Urinary bladder (tissue), 4 donors: ENCODE results near the gene AMIGO3. TPM values are rescaled to one million over a fixed set of nuclear protein-coding genes. Genes with fewer than 3 reads are reported as not detected.

ENCODE experiments used
- DNase-seq: peaks from one replicate; pipeline ENCODE4 v3.0.0-alpha.2; 2015; ENCODE audit errors: extremely low spot score
- H3K27ac ChIP-seq: one replicate; pipeline ENCODE4 v1.5.1; 2013; ENCODE audit warnings: low read depth, mild to moderate bottlenecking, moderate library complexity
- H3K36me3 ChIP-seq: one replicate; pipeline ENCODE4 v1.6.1; 2013; ENCODE audit warnings: mild to moderate bottlenecking, moderate library complexity; ENCODE audit not compliant: insufficient read depth
- H3K4me1 ChIP-seq: one replicate; pipeline ENCODE4 v1.6.1; 2013; ENCODE audit warnings: mild to moderate bottlenecking, moderate library complexity; ENCODE audit not compliant: insufficient read depth
- H3K4me3 ChIP-seq: one replicate; pipeline ENCODE4 v1.5.1; 2013; ENCODE audit warnings: low read depth, low read length
- WGBS: extraction: QIAGEN DNeasy Blood & Tissue Kit; methylation state at CpG from one replicate; pipeline ENCODE4 v1.1.7; 2013; 5-methylcytosine and 5-hydroxymethylcytosine counted together
- polyA plus RNA-seq: library from polyadenylated mRNA; stranded (reverse); fragments of 200-250 nt; gene quantifications from one replicate; pipeline ENCODE4 v1.2.3, GENCODE V29; 2013
- total RNA-seq: library from RNA; depleted of rRNA; stranded (reverse); fragments of >200 nt; gene quantifications from one replicate; pipeline ENCODE4 v1.2.3, GENCODE V29; 2014
- donor health status: healthy with polysubstance abuse.
- donor health status: healthy.

Gene AMIGO3
- total and polyA plus RNA-seq, 2 donors: 1.1 TPM; not detected in 1

DNA sequence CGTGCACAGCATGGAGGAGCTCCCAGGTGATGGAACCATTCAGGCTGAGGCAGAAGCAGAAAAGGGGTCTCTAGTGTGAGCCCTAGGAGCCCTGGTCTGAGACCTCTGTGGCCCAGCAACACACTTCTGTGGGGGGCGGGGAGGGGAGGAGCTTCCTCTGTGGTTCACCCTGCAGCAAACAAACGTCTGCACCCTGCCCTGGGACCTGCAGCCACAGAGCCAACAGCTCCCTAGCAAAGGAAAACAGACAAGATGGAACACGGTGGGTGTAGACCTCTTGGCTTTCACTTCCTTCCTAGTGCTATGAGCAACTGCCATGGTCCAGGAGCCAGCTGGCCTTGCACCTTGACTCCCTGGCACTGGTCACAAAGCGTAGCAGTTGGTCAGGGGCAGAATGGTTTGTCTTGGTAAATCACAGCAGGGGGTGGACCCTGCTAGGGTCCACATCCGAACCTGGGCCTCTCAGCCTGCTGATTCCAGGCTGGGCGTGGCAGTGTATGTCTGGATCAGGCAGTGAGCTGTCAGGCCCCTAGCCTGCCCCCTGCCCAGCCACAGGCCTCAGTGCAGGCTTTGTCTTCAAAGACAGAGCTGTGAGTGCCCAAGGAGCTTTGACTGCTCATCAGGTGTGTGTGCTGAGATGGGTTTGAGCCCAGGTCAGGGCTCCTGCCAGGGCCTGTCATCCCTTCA, 6.7 kb downstream of the AMIGO3 start:
- Histone ChIP-seq H3K27ac (no peak overlapping the region), H3K36me3 (no peaks in the 10 kb centered on the region), H3K4me1 (no peaks in the 10 kb centered on the region), H3K4me3 (no peak overlapping the region)
- 66% methylated on average over 7 of the region's 7 CpGs for WGBS
- no peak for DNase-seq

GRCh38 chr3:49712166-49712565, 7.3 kb downstream of the AMIGO3 start:
- no peak overlapping the region for H3K27ac ChIP-seq
- no peaks in the 10 kb centered on the region for H3K36me3 ChIP-seq
- no peak overlapping the region for H3K4me3 ChIP-seq
- 88% methylated on average over 11 of the region's 11 CpGs for WGBS
- no peak for DNase-seq
- no peaks in the 10 kb centered on the region for H3K4me1 ChIP-seq

- no peaks in the 10 kb centered on the region for H3K4me1 ChIP-seq
- no peak for DNase-seq
- no peak overlapping the region for H3K27ac ChIP-seq
- 91% methylated on average over 5 of the region's 5 CpGs for WGBS
- H3K4me3 ChIP-seq: no peak overlapping the region
- H3K36me3 ChIP-seq: no peaks in the 10 kb centered on the region
These were observed 8.0 kb downstream of the AMIGO3 start for GRCh38 chr3:49711489-49711888.

DNA sequence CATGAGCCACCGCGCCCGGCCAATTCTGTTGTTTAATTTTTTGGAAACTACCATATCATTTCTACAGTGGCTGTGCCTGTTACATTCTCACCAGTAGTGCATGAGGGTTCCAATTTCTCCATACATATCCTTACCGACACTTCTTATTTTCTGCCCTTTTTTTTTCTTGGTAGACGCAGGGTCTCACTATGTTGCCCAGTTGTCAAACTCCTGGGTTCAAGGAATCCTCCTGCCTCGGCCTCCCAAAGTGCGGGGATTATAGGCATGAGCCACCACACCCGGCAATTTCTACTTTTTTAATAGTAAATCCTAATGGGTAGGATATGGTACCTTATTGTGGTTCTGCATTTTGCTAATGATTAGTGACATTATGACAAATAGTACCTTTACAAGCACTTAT, 9.6 kb downstream of the AMIGO3 start:
- no peak overlapping the region for H3K27ac ChIP-seq
- H3K4me3 ChIP-seq: no peak overlapping the region
- H3K4me1 ChIP-seq: no peaks in the 10 kb centered on the region
- DNase-seq: no peak
- H3K36me3 ChIP-seq: no peaks in the 10 kb centered on the region
- 90% methylated on average over 8 of the region's 8 CpGs for WGBS

GRCh38 chr3:49707113-49707480, 12.4 kb downstream of the AMIGO3 start:
- no peaks in the 10 kb centered on the region for H3K4me1 ChIP-seq
- WGBS: 81% methylated on average over 4 of the region's 4 CpGs
- DNase-seq: no peak
- no peaks in the 10 kb centered on the region for H3K36me3 ChIP-seq
- H3K27ac ChIP-seq: no peak overlapping the region
- no peak overlapping the region for H3K4me3 ChIP-seq

GRCh38 chr3:49706456-49707112, 12.9 kb downstream of the AMIGO3 start:
- no peak overlapping the region for H3K4me3 ChIP-seq
- 88% methylated on average over 9 of the region's 9 CpGs for WGBS
- no peaks in the 10 kb centered on the region for H3K36me3 ChIP-seq
- H3K4me1 ChIP-seq: no peaks in the 10 kb centered on the region
- H3K27ac ChIP-seq: no peak overlapping the region
- no peak for DNase-seq

DNA sequence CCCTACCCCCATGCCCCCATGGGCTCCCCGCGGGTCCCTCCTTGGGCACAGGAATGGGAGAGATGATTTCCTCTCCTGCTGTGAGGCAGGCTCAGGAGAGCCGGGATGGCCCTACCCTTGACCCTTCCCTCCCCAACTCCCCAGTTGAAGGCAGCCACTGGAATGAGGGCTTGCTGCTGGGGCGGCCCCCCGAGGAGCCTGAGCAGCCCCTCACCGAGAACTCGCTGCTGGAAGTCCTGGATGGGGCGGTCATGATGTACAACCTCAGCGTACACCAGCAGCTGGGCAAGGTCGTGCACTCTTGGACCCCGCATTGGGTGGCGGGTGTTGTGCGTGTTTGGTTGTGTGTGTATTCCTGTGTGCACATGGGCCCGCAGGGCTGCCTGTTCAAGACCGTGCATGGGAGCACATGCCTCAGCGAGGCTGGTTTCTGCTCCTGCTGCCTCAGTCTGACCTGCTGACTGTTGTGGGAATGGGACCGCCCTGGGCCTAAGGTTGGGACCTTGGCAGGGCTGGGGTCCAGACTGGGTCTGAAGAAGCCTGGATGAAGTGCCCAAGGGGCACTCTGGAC, 14.0 kb downstream of the AMIGO3 start:
- Histone ChIP-seq H3K4me3 (no peak overlapping the region), H3K4me1 (no peaks in the 10 kb centered on the region), H3K27ac (no peak overlapping the region), H3K36me3 (no peaks in the 10 kb centered on the region)
- WGBS: 95% methylated on average over 17 of the region's 17 CpGs
- DNase-seq: no peak

DNA sequence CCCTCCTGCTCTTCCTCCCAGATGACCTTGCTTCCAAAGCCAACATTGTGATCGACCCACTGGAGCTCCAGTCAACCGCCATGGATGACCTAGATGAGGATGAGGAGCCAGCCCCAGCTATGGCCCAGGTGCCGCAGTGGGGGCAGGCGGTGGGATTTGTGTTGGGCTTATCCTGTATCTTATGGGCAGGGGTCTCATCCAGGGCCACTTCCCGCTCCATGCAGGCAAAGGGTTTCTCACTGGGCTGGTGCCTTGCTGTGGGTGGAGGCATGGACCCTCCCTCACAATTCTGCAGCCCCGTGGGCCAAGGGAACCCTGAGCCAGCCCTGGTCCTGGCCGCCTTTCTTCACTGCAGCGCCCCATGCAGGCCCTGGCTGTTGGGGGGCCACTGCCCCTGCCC, 14.9 kb downstream of the AMIGO3 start:
- Histone ChIP-seq H3K4me3 (no peak overlapping the region), H3K36me3 (no peaks in the 10 kb centered on the region), H3K4me1 (no peaks in the 10 kb centered on the region), H3K27ac (no peak overlapping the region)
- WGBS: 94% methylated on average over 8 of the region's 8 CpGs
- no peak for DNase-seq

GRCh38 chr3:49703956-49704355, 15.5 kb downstream of the AMIGO3 start:
- 91% methylated on average over 7 of the region's 7 CpGs for WGBS
- Histone ChIP-seq H3K27ac (no peak overlapping the region), H3K4me3 (no peak overlapping the region), H3K36me3 (no peaks in the 10 kb centered on the region), H3K4me1 (no peaks in the 10 kb centered on the region)
- no peak for DNase-seq

GRCh38 chr3:49703443-49703927, 16.0 kb downstream of the AMIGO3 start:
- Histone ChIP-seq H3K27ac (no peak overlapping the region), H3K36me3 (no peaks in the 10 kb centered on the region), H3K4me3 (no peak overlapping the region), H3K4me1 (no peaks in the 10 kb centered on the region)
- no peak for DNase-seq
- 57% methylated on average over 14 of the region's 14 CpGs for WGBS

- H3K36me3 ChIP-seq: no peaks in the 10 kb centered on the region
- H3K27ac ChIP-seq: no peak overlapping the region
- H3K4me1 ChIP-seq: no peaks in the 10 kb centered on the region
- DNase-seq: no peak
- H3K4me3 ChIP-seq: no peak overlapping the region
- WGBS: 95% methylated on average over 11 of the region's 11 CpGs
These were observed 16.8 kb downstream of the AMIGO3 start for GRCh38 chr3:49702672-49703071.

DNA sequence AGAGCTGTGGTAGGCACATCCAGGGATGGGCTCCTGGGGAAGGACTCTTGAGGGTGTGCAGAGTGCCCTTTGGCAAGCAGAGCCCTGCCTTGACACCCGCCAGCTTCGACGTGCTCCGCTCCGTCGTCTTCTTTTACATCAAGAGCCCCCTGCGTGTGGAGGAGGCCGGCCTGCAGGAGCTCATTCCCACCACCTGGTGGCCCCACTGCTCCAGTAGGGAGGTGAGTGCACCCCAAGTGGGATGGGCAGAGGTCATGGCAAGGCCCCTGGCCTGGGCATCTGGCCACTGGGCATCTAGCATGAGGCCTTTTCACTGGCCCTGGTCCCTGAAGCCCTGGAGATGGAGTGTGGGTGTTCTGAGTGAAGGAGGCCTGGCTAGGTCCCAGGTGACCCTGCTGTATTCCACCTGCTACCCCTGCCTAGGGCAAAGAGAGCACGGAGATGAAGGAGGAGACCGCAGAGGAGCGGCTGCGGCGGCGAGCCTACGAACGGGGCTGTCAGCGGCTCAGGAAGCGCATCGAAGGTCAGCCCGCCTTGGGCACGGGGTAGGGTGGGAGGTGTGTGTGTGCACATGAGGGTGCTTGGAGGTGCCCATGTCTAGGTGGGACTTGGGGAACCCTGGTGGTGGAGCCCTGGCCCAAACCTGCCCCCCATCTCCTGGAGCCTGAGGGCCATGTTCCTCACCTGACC, 18.0 kb downstream of the AMIGO3 start:
- H3K4me3 ChIP-seq: no peak overlapping the region
- H3K4me1 ChIP-seq: no peaks in the 10 kb centered on the region
- WGBS: 85% methylated on average over 21 of the region's 21 CpGs
- H3K27ac ChIP-seq: no peak overlapping the region
- DNase-seq: no peak
- no peaks in the 10 kb centered on the region for H3K36me3 ChIP-seq

DNA sequence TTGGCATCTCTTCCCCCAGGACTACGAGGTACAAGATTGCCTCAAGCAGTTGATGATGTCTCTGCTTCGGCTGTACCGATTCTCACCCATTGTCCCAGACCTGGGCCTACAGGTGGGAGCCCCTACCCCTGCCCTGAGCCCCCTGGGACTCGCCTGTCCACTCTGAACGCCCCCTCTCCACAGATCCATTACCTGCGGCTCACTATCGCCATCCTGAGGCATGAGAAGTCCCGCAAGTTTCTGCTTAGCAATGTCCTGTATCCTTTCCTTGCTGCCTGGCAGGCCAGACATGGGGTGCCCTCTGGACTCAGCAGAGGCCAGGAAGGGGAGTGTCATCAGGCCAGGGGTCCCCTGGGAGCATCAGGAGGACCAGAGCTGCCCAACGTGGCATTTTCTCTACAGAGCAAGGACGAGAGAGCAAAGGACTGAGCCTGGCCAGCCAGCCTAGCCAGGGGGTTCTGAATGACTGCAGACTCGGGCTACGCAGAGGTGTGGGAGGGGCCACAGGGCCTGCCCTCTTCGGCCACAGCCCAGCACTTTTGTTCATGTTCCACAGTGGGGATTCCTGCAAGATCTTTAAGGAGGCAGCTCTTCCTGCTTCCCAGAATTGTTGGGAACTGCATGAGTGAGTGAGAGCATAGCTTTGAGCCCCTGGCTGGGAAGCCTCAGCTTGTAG, 18.9 kb downstream of the AMIGO3 start:
- Histone ChIP-seq H3K27ac (no peak overlapping the region), H3K36me3 (no peaks in the 10 kb centered on the region), H3K4me1 (no peaks in the 10 kb centered on the region), H3K4me3 (no peak overlapping the region)
- whole genome bisulfite sequencing: 79% methylated on average over 13 of the region's 13 CpGs
- no peak for DNase-seq
